Upper lobe of right lung (tissue), 1 donor: ENCODE results near the gene TGM2. TPM values are rescaled to one million over a fixed set of nuclear protein-coding genes. Genes with fewer than 3 reads are reported as not detected.
"Not testable (repeated sequence)": the region's sequence is repeated elsewhere in the genome, so short reads cannot be mapped to it uniquely, and the experiment has no call there.

Source experiments
- ATAC-seq: fragments of 200-7000 bp; cut with Tn5 transposase; one replicate; pipeline ENCODE4 v1.9.1; 2020; ENCODE audit warnings: mild to moderate bottlenecking, moderate library complexity
- DNase-seq: peaks from one replicate; pipeline ENCODE4 v3.0.0-alpha.2; 2020
- H3K27ac ChIP-seq: fragments of 200-600 bp; one replicate; pipeline ENCODE4 v1.8.0; 2022
- H3K27me3 ChIP-seq: fragments of 200-600 bp; one replicate; pipeline ENCODE4 v1.8.0; 2022; ENCODE audit warnings: mild to moderate bottlenecking
- H3K36me3 ChIP-seq: fragments of 200-600 bp; one replicate; pipeline ENCODE4 v1.8.0; 2022
- H3K4me1 ChIP-seq: fragments of 200-600 bp; one replicate; pipeline ENCODE4 v1.8.0; 2022
- H3K4me3 ChIP-seq: fragments of 200-600 bp; one replicate; pipeline ENCODE4 v1.8.0; 2022; ENCODE audit warnings: mild to moderate bottlenecking
- H3K9me3 ChIP-seq: fragments of 200-600 bp; one replicate; pipeline ENCODE4 v1.8.0; 2022
- intact Hi-C: fragments of 100-400 bp; cut with DNase I; formaldehyde crosslinking; loops from one replicate; pipeline ENCODE4 v1.11.0; 2022
- total RNA-seq: library from RNA; stranded (reverse); fragmentation: NEBNext Ultra II Directional; extraction: Animal tissue kit (Norgen Biotek cat#: 25700); gene quantifications from one replicate; pipeline ENCODE4 v1.2.1, GENCODE V29; 2021
- TF ChIP-seq, protein P1 (sequence below): fragments of 200-600 bp; IDR thresholded peaks from one replicate; pipeline ENCODE4 v1.8.0; 2022; ENCODE audit warnings: antibody characterized with exemption
- donor health status: DM: no; HTN: yes; CAD: no; lungs with severe emphysema.

TGM2 gene
- total RNA-seq, 1 donor from 2014 or later = 562 TPM

DNA sequence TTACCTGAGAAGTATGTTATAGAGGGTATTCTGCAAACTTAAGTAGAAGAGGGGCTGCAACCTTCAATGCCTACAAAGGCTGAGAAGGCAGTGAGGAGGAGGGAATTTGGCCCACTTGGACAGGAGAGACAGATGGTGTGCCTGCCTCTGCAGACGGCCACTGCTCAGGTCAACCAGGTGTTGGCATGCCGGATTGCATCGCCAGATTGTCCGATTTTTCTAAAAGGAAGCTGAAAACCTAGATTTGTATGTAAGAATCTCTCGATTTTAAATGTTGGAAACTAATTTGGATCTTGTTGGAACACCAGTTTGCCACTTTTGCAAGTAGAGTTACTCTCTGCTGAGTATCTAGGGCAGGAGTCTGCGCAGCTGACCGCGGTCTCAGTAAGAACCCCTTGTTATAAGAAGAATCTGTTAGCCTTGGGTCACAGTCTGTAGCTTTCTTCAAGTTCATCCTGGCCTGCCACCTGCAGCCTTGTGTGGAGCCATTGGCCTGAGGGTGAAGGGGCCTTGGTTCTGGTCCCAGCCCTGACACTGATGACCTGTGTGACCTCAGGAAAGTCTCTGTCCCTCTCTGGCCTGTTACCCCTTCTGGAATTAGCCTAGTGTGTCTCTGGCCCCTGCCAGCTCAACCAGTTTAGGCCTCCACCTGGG, 54.4 kb downstream of the TGM2 start:
- intact Hi-C loops = no loop called here
- H3K4me1 ChIP-seq = peaks cover 26% of the 10 kb centered on the region
- H3K4me3 ChIP-seq = no peak overlapping the region
- H3K27ac ChIP-seq = peak overlapping the region; percentile 68
- no peaks in the 10 kb centered on the region for H3K9me3 ChIP-seq
- no peak for ATAC-seq
- no peak for DNase-seq
- no peaks in the 10 kb centered on the region for H3K36me3 ChIP-seq
- TF ChIP-seq, protein P1, sequence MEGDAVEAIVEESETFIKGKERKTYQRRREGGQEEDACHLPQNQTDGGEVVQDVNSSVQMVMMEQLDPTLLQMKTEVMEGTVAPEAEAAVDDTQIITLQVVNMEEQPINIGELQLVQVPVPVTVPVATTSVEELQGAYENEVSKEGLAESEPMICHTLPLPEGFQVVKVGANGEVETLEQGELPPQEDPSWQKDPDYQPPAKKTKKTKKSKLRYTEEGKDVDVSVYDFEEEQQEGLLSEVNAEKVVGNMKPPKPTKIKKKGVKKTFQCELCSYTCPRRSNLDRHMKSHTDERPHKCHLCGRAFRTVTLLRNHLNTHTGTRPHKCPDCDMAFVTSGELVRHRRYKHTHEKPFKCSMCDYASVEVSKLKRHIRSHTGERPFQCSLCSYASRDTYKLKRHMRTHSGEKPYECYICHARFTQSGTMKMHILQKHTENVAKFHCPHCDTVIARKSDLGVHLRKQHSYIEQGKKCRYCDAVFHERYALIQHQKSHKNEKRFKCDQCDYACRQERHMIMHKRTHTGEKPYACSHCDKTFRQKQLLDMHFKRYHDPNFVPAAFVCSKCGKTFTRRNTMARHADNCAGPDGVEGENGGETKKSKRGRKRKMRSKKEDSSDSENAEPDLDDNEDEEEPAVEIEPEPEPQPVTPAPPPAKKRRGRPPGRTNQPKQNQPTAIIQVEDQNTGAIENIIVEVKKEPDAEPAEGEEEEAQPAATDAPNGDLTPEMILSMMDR = no peak
- H3K27me3 ChIP-seq = no peaks in the 10 kb centered on the region

DNA sequence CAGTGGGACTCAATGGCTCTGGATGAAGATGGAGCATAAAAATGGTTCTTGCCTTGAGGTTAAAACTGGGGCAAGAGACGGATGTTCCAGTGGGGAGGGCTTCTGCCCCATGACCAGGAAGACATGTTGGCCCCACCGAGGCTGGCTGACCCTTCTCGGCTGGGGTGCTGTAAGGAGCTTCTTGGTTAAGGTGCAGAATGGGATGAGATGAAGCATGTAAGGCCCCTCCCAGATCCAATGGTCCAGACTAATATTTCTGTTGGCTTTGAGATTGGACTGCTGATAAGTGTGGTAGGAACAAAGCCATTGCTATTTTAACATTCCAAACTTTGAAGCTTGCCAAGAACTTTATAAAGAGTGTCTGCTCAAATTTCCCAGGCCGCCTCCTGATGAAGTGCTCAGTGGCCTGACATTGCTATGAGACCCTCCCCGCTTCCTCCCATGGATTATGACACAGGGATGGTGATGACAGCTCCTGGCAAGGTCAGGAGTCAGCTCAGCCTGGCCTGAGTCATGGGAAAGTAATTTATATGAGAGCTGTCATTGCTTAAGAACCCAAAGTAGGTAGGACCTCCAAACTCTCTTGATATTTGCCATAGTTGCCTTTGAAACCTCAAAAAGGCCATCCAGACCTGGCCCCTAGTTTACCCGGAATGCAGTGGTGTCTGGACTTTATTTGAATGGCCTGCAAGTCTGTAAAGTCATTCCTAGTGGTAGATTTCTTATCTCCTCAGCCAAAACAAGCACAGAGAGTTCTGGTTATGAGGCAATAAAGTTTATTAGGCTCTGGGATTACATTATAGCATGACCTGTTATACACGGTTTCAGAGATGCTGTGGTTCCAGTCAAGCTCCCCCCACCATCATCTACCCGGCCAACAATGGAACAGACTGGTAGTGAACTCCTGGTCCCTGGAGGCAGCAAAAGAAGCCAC, 55.2 kb downstream of the TGM2 start:
- Histone ChIP-seq H3K36me3 (no peaks in the 10 kb centered on the region), H3K9me3 (no peaks in the 10 kb centered on the region), H3K4me1 (peaks cover 26% of the 10 kb centered on the region), H3K27me3 (no peaks in the 10 kb centered on the region), H3K4me3 (no peak overlapping the region), H3K27ac (peak overlapping the region; percentile 68)
- TF ChIP-seq, protein P1 = no peak
- ATAC-seq (peak; percentile 72), DNase-seq (no peak)
- intact Hi-C loops = no loop called here

DNA sequence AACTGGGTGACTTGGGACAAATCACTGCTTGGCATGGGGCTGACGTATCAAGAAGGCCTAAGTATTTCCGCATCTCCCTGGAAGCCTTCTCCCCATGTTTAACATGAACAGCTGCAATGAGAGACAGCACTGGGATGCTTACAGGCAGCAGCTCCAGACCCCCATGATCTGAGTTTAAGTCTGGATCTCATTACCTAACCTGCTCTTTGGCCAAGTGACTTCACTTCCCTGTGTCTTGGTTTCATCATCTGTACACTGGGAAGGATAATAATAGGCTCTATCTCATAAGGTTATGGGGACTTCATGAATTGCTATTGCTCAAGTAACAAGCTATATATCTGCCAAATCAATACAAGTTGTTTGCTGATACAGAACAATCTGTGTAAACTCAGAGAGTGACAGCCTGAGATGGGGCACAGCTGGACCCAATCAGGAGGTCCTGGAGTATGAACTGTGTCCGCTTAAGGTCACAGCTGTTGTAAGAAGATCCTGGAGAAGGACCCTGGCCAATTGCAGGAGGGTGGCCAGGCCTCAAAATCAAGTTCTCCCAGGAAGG, 56.0 kb downstream of the TGM2 start:
- TF ChIP-seq, protein P1 = no peak
- H3K4me1 ChIP-seq = peaks cover 26% of the 10 kb centered on the region
- peak; percentile 46 for ATAC-seq
- DNase-seq = no peak
- no peak overlapping the region for H3K4me3 ChIP-seq
- intact Hi-C loops = no loop called here
- peak overlapping the region; percentile 68 for H3K27ac ChIP-seq
- H3K9me3 ChIP-seq = no peaks in the 10 kb centered on the region
- no peaks in the 10 kb centered on the region for H3K27me3 ChIP-seq
- H3K36me3 ChIP-seq = no peaks in the 10 kb centered on the region

DNA sequence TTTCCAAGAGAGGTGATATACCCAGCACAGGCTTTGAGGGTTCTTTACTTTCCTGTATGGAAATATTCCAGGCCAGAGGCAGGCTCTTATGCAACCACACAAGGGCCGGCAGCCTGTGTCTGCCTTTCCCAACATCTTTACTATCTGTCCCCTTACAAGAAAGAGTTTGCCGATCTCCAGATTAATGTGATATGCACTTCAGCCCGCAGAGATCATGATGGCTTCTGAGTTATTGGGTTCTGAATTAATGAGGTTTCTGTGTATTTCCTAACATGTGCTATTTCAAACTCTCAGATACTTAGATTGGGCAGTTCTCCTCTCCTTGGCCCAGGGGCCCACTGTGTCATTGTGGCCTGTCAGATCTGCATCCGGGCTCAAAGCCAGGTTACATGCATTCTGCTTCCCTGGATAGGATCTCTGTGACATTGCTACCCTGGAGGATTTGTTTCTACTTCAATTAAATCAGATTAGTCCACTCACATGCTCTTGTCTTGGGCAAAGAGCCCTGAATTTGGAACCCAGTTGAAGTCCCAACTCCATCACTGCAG, 56.6 kb downstream of the TGM2 start:
- DNase-seq = no peak
- TF ChIP-seq, protein P1 = no peak
- H3K9me3 ChIP-seq = no peaks in the 10 kb centered on the region
- no peaks in the 10 kb centered on the region for H3K36me3 ChIP-seq
- peaks cover 26% of the 10 kb centered on the region for H3K4me1 ChIP-seq
- H3K27me3 ChIP-seq = no peaks in the 10 kb centered on the region
- ATAC-seq = peak; percentile 13
- intact Hi-C loops = no loop called here
- H3K27ac ChIP-seq = peak overlapping the region; percentile 65
- H3K4me3 ChIP-seq = no peak overlapping the region

DNA sequence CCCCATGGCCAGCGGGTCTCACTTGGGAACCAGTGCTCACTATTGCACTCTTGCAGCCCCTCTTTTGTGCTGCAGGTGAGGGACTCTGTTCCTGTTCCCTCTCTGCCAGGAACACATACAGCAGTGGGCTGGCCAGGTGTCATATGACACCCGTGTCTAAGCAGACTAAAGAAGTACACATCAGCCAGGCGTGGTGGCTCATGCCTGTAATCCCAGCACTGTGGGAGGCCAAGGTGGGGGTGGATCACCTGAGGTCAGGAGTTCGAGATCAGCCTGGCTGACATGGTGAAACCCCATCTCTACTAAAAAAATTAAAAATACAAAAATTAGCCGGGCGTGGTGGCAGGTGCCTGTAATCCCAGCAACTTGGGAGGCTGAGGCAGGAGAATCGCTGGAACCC, 57.2 kb downstream of the TGM2 start:
- DNase-seq, H3K4me3 ChIP-seq, ATAC-seq, intact Hi-C loops, H3K27me3 ChIP-seq, H3K36me3 ChIP-seq, H3K9me3 ChIP-seq: not testable (repeated sequence)
- Histone ChIP-seq H3K27ac (peak overlapping the region; percentile 65), H3K4me1 (peaks cover 26% of the 10 kb centered on the region)

DNA sequence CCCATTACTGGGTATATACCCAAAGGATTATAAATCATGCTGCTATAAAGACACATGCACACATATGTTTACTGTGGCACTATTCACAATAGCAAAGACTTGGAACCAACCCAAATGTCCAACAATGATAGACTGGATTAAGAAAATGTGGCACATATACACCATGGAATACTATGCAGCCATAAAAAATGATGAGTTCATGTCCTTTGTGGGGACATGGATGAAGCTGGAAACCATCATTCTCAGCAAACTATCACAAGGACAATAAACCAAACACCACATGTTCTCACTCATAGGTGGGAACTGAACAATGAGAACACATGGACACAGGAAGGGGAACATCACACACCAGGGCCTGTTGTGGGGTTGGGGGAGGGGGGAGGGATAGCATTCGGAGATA, 57.7 kb downstream of the TGM2 start:
- intact Hi-C loops, DNase-seq, H3K9me3 ChIP-seq, H3K36me3 ChIP-seq, H3K27ac ChIP-seq, H3K4me3 ChIP-seq, ATAC-seq, H3K27me3 ChIP-seq: not testable (repeated sequence)
- peaks cover 26% of the 10 kb centered on the region for H3K4me1 ChIP-seq
